Mesenchymal stem cell (in vitro differentiated cells and primary cell): Measurements from ENCODE around the gene MYOG.

ENCODE experiments used
- DNase-seq: peaks from one replicate; pipeline ENCODE4 v3.0.0-alpha.2; 2013
- H2AFZ ChIP-seq: one replicate; pipeline ENCODE4 v1.6.1; 2013; ENCODE audit warnings: low read depth, mild to moderate bottlenecking, control low read depth, inconsistent platforms, low read length, moderate library complexity
- H2AK5ac ChIP-seq: 2 replicates; pipeline ENCODE4 v1.6.1; 2013; ENCODE audit warnings: low read length, moderate library complexity, mild to moderate bottlenecking, inconsistent platforms; ENCODE audit not compliant: severe bottlenecking
- H2BK120ac ChIP-seq: one replicate; pipeline ENCODE4 v1.6.1; 2013; ENCODE audit warnings: low read depth, mild to moderate bottlenecking, inconsistent platforms, low read length, moderate library complexity
- H2BK12ac ChIP-seq, 2 experiments: one replicate each; pipeline ENCODE4 v1.6.1; 2013; ENCODE audit warnings: inconsistent platforms in 2 of 2, low read length in 2 of 2, mild to moderate bottlenecking in 2 of 2, moderate library complexity in 2 of 2, control low read depth in 1 of 2
- H2BK15ac ChIP-seq: one replicate; pipeline ENCODE4 v1.6.1; 2013; ENCODE audit warnings: mild to moderate bottlenecking, low read depth, inconsistent platforms; ENCODE audit not compliant: poor library complexity, severe bottlenecking
- H2BK5ac ChIP-seq: 2 replicates; pipeline ENCODE4 v1.6.1; 2013; ENCODE audit warnings: low read depth, mild to moderate bottlenecking, low read length, control low read depth, inconsistent platforms; ENCODE audit not compliant: poor library complexity, severe bottlenecking
- H3K14ac ChIP-seq, 2 experiments: one replicate each; pipeline ENCODE4 v1.6.1; 2013; ENCODE audit warnings: inconsistent platforms in 2 of 2, low read length in 2 of 2, control low read depth in 1 of 2, mild to moderate bottlenecking in 1 of 2, moderate library complexity in 1 of 2
- H3K18ac ChIP-seq, 2 experiments: one replicate each; pipeline ENCODE4 v1.6.1; 2013; ENCODE audit warnings: inconsistent platforms in 2 of 2, low read length in 2 of 2, control low read depth in 1 of 2, low read depth in 1 of 2, mild to moderate bottlenecking in 1 of 2
- H3K23ac ChIP-seq, 2 experiments: one replicate each; pipeline ENCODE4 v1.6.1; 2013; ENCODE audit warnings: inconsistent platforms in 2 of 2, low read length in 2 of 2, mild to moderate bottlenecking in 2 of 2, moderate library complexity in 2 of 2, control low read depth in 1 of 2
- H3K27ac ChIP-seq: 2 replicates; pipeline ENCODE4 v1.5.1; 2013; ENCODE audit warnings: mild to moderate bottlenecking, moderate library complexity, low read length, control low read depth, inconsistent platforms; ENCODE audit not compliant: poor library complexity, severe bottlenecking
- H3K27me3 ChIP-seq, 2 experiments: 2 replicates each; pipeline versions ENCODE4 v1.6.1 to v1.7.0; 2013; ENCODE audit warnings: low read length in 2 of 2, mild to moderate bottlenecking in 2 of 2, moderate library complexity in 2 of 2, control low read depth in 1 of 2, inconsistent platforms in 1 of 2; ENCODE audit not compliant: control insufficient read depth in 1 of 2, insufficient read depth in 1 of 2
- H3K36me3 ChIP-seq, 2 experiments: 2 replicates each; pipeline versions ENCODE4 v1.6.1 to v1.7.0; 2013; ENCODE audit warnings: low read length in 2 of 2, control low read depth in 1 of 2, inconsistent platforms in 1 of 2, low read depth in 1 of 2, mild to moderate bottlenecking in 1 of 2; ENCODE audit not compliant: insufficient read depth in 2 of 2, control insufficient read depth in 1 of 2
- H3K4ac ChIP-seq, 2 experiments: one replicate each; pipeline ENCODE4 v1.6.1; 2013; ENCODE audit warnings: inconsistent platforms in 2 of 2, low read length in 2 of 2, mild to moderate bottlenecking in 2 of 2, moderate library complexity in 2 of 2, control low read depth in 1 of 2, low read depth in 1 of 2
- H3K4me1 ChIP-seq: 2 replicates; pipeline ENCODE4 v1.6.1; 2013; ENCODE audit warnings: low read depth, low read length, control low read depth; ENCODE audit not compliant: control insufficient read depth, insufficient read depth
- H3K4me2 ChIP-seq: 2 replicates; pipeline ENCODE4 v1.6.1; 2013; ENCODE audit warnings: low read length, mild to moderate bottlenecking, inconsistent platforms; ENCODE audit not compliant: poor library complexity, severe bottlenecking
- H3K4me3 ChIP-seq, 2 experiments: 2 replicates each; pipeline versions ENCODE4 v1.5.1 to v1.7.0; 2013; ENCODE audit warnings: low read length in 2 of 2, mild to moderate bottlenecking in 2 of 2, control low read depth in 1 of 2, low read depth in 1 of 2; ENCODE audit not compliant: insufficient read depth in 1 of 2
- H3K79me1 ChIP-seq: replicated peaks from 2 replicates; pipeline ENCODE4 v1.6.1; 2013; ENCODE audit warnings: mild to moderate bottlenecking, control low read depth, low read length, inconsistent platforms; ENCODE audit not compliant: poor library complexity, severe bottlenecking
- H3K9ac ChIP-seq: 2 replicates; pipeline ENCODE4 v1.7.0; 2013; ENCODE audit warnings: mild to moderate bottlenecking, low read length, moderate library complexity
- H3K9me3 ChIP-seq: 2 replicates; pipeline ENCODE4 v1.7.0; 2013; ENCODE audit warnings: mild to moderate bottlenecking, low read length; ENCODE audit not compliant: control insufficient read depth
- H4K8ac ChIP-seq: one replicate; pipeline ENCODE4 v1.6.1; 2013; ENCODE audit warnings: inconsistent platforms, mild to moderate bottlenecking, low read length, moderate library complexity
- H4K91ac ChIP-seq: one replicate; pipeline ENCODE4 v1.6.1; 2013; ENCODE audit warnings: mild to moderate bottlenecking, low read length, inconsistent platforms
- WGBS: methylation state at CpG from one replicate; pipeline ENCODE4 v1.1.7; 2013; ENCODE audit warnings: mixed read lengths; 5-methylcytosine and 5-hydroxymethylcytosine counted together

The MYOG gene

DNA sequence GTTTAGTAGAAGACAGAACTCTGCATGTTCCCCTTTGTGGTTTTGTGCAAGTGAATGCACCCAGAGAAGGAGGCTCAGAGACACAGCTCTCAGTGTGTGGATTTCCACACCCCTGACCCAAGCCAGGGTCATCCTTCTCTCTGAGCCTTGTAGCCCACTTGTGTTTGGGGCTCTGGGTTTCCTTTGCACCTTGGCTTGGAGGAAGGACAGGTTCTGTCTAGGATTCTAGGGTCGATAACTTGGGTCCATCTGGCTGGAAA, 27.2 kb downstream of the MYOG start:
- no peak for DNase-seq
- Histone ChIP-seq H2BK12ac (no peak overlapping the region), H2BK120ac (no peak overlapping the region), H3K27me3 (peaks cover 17 to 68% of the 10 kb centered on the region in 2 experiments), H2BK5ac (no peak overlapping the region), H3K36me3 (peaks cover 0 to 65% of the 10 kb centered on the region in 2 experiments), H3K9me3 (no peaks in the 10 kb centered on the region), H3K79me1 (no peaks in the 10 kb centered on the region), H3K4me3 (no peak overlapping the region), H3K23ac (no peak overlapping the region), H3K9ac (no peak overlapping the region), H2AK5ac (no peak overlapping the region), H4K91ac (no peak overlapping the region), H3K18ac (no peak overlapping the region), H2AFZ (no peak overlapping the region), H3K4me1 (peaks cover 6% of the 10 kb centered on the region), H3K27ac (no peak overlapping the region), H4K8ac (no peak overlapping the region), H2BK15ac (no peak overlapping the region), H3K4ac (no peak overlapping the region), H3K14ac (no peak overlapping the region), H3K4me2 (no peak overlapping the region)
- WGBS = 79% methylated on average over 1 of the region's 1 CpG

GRCh38 chr1:203057911-203058675, 27.7 kb downstream of the MYOG start:
- Histone ChIP-seq H3K4ac (no peak overlapping the region), H3K4me3 (no peak overlapping the region), H2BK5ac (no peak overlapping the region), H2AFZ (no peak overlapping the region), H3K9ac (no peak overlapping the region), H2BK15ac (no peak overlapping the region), H3K36me3 (peaks cover 0 to 64% of the 10 kb centered on the region in 2 experiments), H4K8ac (no peak overlapping the region), H3K4me2 (no peak overlapping the region), H3K4me1 (peaks cover 4% of the 10 kb centered on the region), H2BK120ac (no peak overlapping the region), H2AK5ac (no peak overlapping the region), H4K91ac (no peak overlapping the region), H3K27me3 (peaks cover 17 to 69% of the 10 kb centered on the region in 2 experiments), H3K79me1 (no peaks in the 10 kb centered on the region), H3K27ac (no peak overlapping the region), H3K9me3 (no peaks in the 10 kb centered on the region), H3K18ac (no peak overlapping the region), H3K23ac (no peak overlapping the region), H2BK12ac (no peak overlapping the region), H3K14ac (no peak overlapping the region)
- 68% methylated on average over 10 of the region's 10 CpGs for WGBS
- DNase-seq = no peak

DNA sequence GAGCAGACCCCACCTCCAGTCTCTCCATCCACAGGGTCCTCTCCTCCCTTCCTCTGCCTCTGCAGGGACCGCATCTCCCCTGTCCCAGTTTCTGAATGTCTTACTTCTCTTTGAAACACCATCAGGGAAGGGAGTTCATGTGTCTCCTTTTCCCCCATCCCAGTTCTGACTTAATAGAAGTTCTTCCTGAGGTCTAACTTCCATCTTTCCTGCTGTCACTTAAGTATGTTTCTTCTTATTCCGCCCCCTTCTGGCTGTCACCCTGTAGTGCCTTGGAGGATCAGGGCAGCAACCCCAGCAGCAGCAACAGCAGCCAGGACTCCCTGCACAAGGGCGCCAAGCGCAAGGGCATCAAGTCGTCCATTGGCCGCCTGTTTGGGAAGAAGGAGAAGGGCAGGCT, 29.3 kb downstream of the MYOG start:
- no peak overlapping the region for H4K8ac ChIP-seq
- H4K91ac ChIP-seq = no peak overlapping the region
- no peak overlapping the region for H2BK5ac ChIP-seq
- H3K4me2 ChIP-seq = no peak overlapping the region
- H3K79me1 ChIP-seq = no peaks in the 10 kb centered on the region
- H3K14ac ChIP-seq = no peak overlapping the region
- no peak overlapping the region for H2AFZ ChIP-seq
- no peak overlapping the region for H3K23ac ChIP-seq
- H3K27me3 ChIP-seq = peaks cover 25 to 81% of the 10 kb centered on the region in 2 experiments
- DNase-seq = no peak
- no peak overlapping the region for H2AK5ac ChIP-seq
- peaks cover 8% of the 10 kb centered on the region for H3K4me1 ChIP-seq
- no peak overlapping the region for H2BK120ac ChIP-seq
- 89% methylated on average over 6 of the region's 6 CpGs for WGBS
- H3K18ac ChIP-seq = no peak overlapping the region
- H3K36me3 ChIP-seq = peaks cover 0 to 60% of the 10 kb centered on the region in 2 experiments
- H2BK12ac ChIP-seq = no peak overlapping the region
- H3K4me3 ChIP-seq = no peak overlapping the region
- no peak overlapping the region for H3K9ac ChIP-seq
- no peak overlapping the region for H2BK15ac ChIP-seq
- H3K9me3 ChIP-seq = no peaks in the 10 kb centered on the region
- H3K27ac ChIP-seq = no peak overlapping the region
- H3K4ac ChIP-seq = no peak overlapping the region

- H2AK5ac ChIP-seq = no peak overlapping the region
- no peak overlapping the region for H3K14ac ChIP-seq
- H2BK15ac ChIP-seq = no peak overlapping the region
- DNase-seq = no peak
- no peak overlapping the region for H3K27ac ChIP-seq
- peaks cover 27 to 81% of the 10 kb centered on the region in 2 experiments for H3K27me3 ChIP-seq
- H3K23ac ChIP-seq = no peak overlapping the region
- H3K9ac ChIP-seq = no peak overlapping the region
- H4K91ac ChIP-seq = no peak overlapping the region
- no peak overlapping the region for H3K4ac ChIP-seq
- no peak overlapping the region for H2AFZ ChIP-seq
- peaks cover 0 to 59% of the 10 kb centered on the region in 2 experiments for H3K36me3 ChIP-seq
- no peak overlapping the region for H2BK120ac ChIP-seq
- no peaks in the 10 kb centered on the region for H3K79me1 ChIP-seq
- no peak overlapping the region for H3K4me2 ChIP-seq
- H3K4me1 ChIP-seq = peaks cover 8% of the 10 kb centered on the region
- WGBS = 91% methylated on average over 7 of the region's 7 CpGs
- H3K4me3 ChIP-seq = no peak overlapping the region
- H2BK12ac ChIP-seq = no peak overlapping the region
- no peak overlapping the region for H3K18ac ChIP-seq
- H3K9me3 ChIP-seq = no peaks in the 10 kb centered on the region
- no peak overlapping the region for H2BK5ac ChIP-seq
- H4K8ac ChIP-seq = no peak overlapping the region
Observed at GRCh38 chr1:203056012-203056411, 29.8 kb downstream of the MYOG start.
